Karpas-422 (cell line): ENCODE data around the gene ERMAP. TPM values are rescaled to one million over a fixed set of nuclear protein-coding genes. Genes with fewer than 3 reads are reported as not detected.

Experiments used
- DNase-seq: peaks from one replicate; pipeline ENCODE4 v3.0.0-alpha.2; 2015
- H2AFZ ChIP-seq: fragments of 200-600 bp; sonication (generic); 2 replicates; pipeline ENCODE4 v1.6.1; 2014; ENCODE audit warnings: antibody characterized with exemption, low read length, mixed read lengths
- H3K27ac ChIP-seq: fragments of 200-600 bp; sonication (generic); 2 replicates; pipeline ENCODE4 v1.5.1; 2014; ENCODE audit warnings: mild to moderate bottlenecking, low read length, moderate library complexity
- H3K27me3 ChIP-seq: fragments of 200-600 bp; sonication (generic); 2 replicates; pipeline ENCODE4 v1.6.1; 2014; ENCODE audit warnings: low read length, mixed read lengths
- H3K36me3 ChIP-seq: fragments of 200-600 bp; sonication (generic); 2 replicates; pipeline ENCODE4 v1.6.1; 2014; ENCODE audit warnings: low read length, mixed read lengths; ENCODE audit not compliant: insufficient read depth
- H3K4me1 ChIP-seq: fragments of 200-600 bp; sonication (generic); 2 replicates; pipeline ENCODE4 v1.6.1; 2014; ENCODE audit warnings: mild to moderate bottlenecking, low read length, mixed read lengths
- H3K4me2 ChIP-seq: fragments of 200-600 bp; sonication (generic); 2 replicates; pipeline ENCODE4 v1.6.1; 2014; ENCODE audit warnings: low read length, low read depth, mild to moderate bottlenecking; ENCODE audit not compliant: poor library complexity, severe bottlenecking
- H3K4me3 ChIP-seq: fragments of 200-600 bp; sonication (generic); 2 replicates; pipeline ENCODE4 v1.5.1; 2014; ENCODE audit warnings: mild to moderate bottlenecking, antibody characterized with exemption, low read length, mixed read lengths
- H3K79me2 ChIP-seq: fragments of 200-600 bp; sonication (generic); 2 replicates; pipeline ENCODE4 v1.6.1; 2014; ENCODE audit warnings: mild to moderate bottlenecking, low read length, mixed read lengths
- H3K9ac ChIP-seq: fragments of 200-600 bp; sonication (generic); 2 replicates; pipeline ENCODE4 v1.6.0; 2014; ENCODE audit warnings: low read length
- H3K9me2 ChIP-seq: fragments of 200-600 bp; sonication (generic), shearing (Covaris generic); replicated peaks from 2 replicates; pipeline ENCODE4 v1.6.0; 2014; ENCODE audit warnings: mild to moderate bottlenecking, low read length, moderate library complexity; ENCODE audit not compliant: insufficient read depth
- H3K9me3 ChIP-seq: fragments of 300-700, 200-600 bp; sonication (generic); 2 replicates; pipeline ENCODE4 v1.6.1; 2014; ENCODE audit warnings: low read length, mixed read lengths
- H4K20me1 ChIP-seq: fragments of 200-600 bp; sonication (generic); 2 replicates; pipeline ENCODE4 v1.6.1; 2014; ENCODE audit warnings: mild to moderate bottlenecking, antibody characterized with exemption, low read length, low read depth; ENCODE audit not compliant: insufficient read depth
- total RNA-seq: library from RNA; depleted of rRNA; stranded (reverse); fragments of >200 nt; shearing (Covaris generic); gene quantifications from 2 replicates; pipeline ENCODE4 v1.2.3, GENCODE V29; 2014; ENCODE audit warnings: low replicate concordance

Gene ERMAP
- total RNA-seq, 1 experiment from 2014 or later: 1.6 TPM

GRCh38 chr1:42876009-42876408, 59.1 kb downstream of the ERMAP start:
- Histone ChIP-seq H3K4me3 (no peak overlapping the region), H4K20me1 (no peaks in the 10 kb centered on the region), H3K9ac (no peak overlapping the region), H3K79me2 (no peaks in the 10 kb centered on the region), H3K36me3 (no peaks in the 10 kb centered on the region), H3K27me3 (0 out of 2 replicates have a peak, but pooled peaks cover 2% of the 10 kb centered on the region), H3K9me2 (no peaks in the 10 kb centered on the region), H3K4me1 (no peaks in the 10 kb centered on the region), H2AFZ (no peak overlapping the region), H3K4me2 (no peak overlapping the region), H3K27ac (no peak overlapping the region), H3K9me3 (no peaks in the 10 kb centered on the region)
- peak; percentile 12 for DNase-seq

GRCh38 chr1:42877380-42877779, 60.5 kb downstream of the ERMAP start:
- Histone ChIP-seq H3K27me3 (0 out of 2 replicates have a peak, but pooled peaks cover 2% of the 10 kb centered on the region), H3K4me3 (no peak overlapping the region), H3K9me3 (no peaks in the 10 kb centered on the region), H3K9ac (no peak overlapping the region), H3K4me2 (no peak overlapping the region), H3K9me2 (no peaks in the 10 kb centered on the region), H3K36me3 (no peaks in the 10 kb centered on the region), H3K79me2 (no peaks in the 10 kb centered on the region), H2AFZ (no peak overlapping the region), H3K4me1 (no peaks in the 10 kb centered on the region), H3K27ac (no peak overlapping the region), H4K20me1 (no peaks in the 10 kb centered on the region)
- peak; percentile 6 for DNase-seq

- Histone ChIP-seq H3K79me2 (no peaks in the 10 kb centered on the region), H3K4me1 (no peaks in the 10 kb centered on the region), H4K20me1 (no peaks in the 10 kb centered on the region), H3K36me3 (no peaks in the 10 kb centered on the region), H3K9ac (no peak overlapping the region), H3K4me2 (no peak overlapping the region), H2AFZ (no peak overlapping the region), H3K9me2 (no peaks in the 10 kb centered on the region), H3K4me3 (no peak overlapping the region), H3K27me3 (no peaks in the 10 kb centered on the region), H3K27ac (no peak overlapping the region), H3K9me3 (no peaks in the 10 kb centered on the region)
- DNase-seq: peak; percentile 37
These were observed 63.5 kb downstream of the ERMAP start for GRCh38 chr1:42880384-42880783.

- Histone ChIP-seq H3K4me1 (no peaks in the 10 kb centered on the region), H3K79me2 (no peaks in the 10 kb centered on the region), H3K4me3 (no peak overlapping the region), H2AFZ (no peak overlapping the region), H3K27me3 (no peaks in the 10 kb centered on the region), H3K27ac (no peak overlapping the region), H3K9ac (no peak overlapping the region), H3K36me3 (no peaks in the 10 kb centered on the region), H4K20me1 (no peaks in the 10 kb centered on the region), H3K9me2 (no peaks in the 10 kb centered on the region), H3K4me2 (no peak overlapping the region), H3K9me3 (no peaks in the 10 kb centered on the region)
- peak; percentile 17 for DNase-seq
These were observed 69.3 kb downstream of the ERMAP start for GRCh38 chr1:42886046-42886739.

- H3K9me3 ChIP-seq: no peaks in the 10 kb centered on the region
- peaks cover 4% of the 10 kb centered on the region for H3K4me1 ChIP-seq
- no peak overlapping the region for H3K4me2 ChIP-seq
- H3K27me3 ChIP-seq: no peaks in the 10 kb centered on the region
- no peak overlapping the region for H3K9ac ChIP-seq
- H4K20me1 ChIP-seq: no peaks in the 10 kb centered on the region
- no peaks in the 10 kb centered on the region for H3K36me3 ChIP-seq
- H2AFZ ChIP-seq: no peak overlapping the region
- H3K79me2 ChIP-seq: no peaks in the 10 kb centered on the region
- no peak overlapping the region for H3K4me3 ChIP-seq
- H3K9me2 ChIP-seq: no peaks in the 10 kb centered on the region
- no peak for DNase-seq
- H3K27ac ChIP-seq: no peak overlapping the region
These were observed 69.9 kb downstream of the ERMAP start for GRCh38 chr1:42886800-42887199.

GRCh38 chr1:42887366-42887765, 70.4 kb downstream of the ERMAP start:
- Histone ChIP-seq H3K4me2 (no peak overlapping the region), H3K36me3 (no peaks in the 10 kb centered on the region), H2AFZ (no peak overlapping the region)

GRCh38 chr1:42888013-42888633, 71.2 kb downstream of the ERMAP start:
- Histone ChIP-seq H3K79me2 (no peaks in the 10 kb centered on the region), H3K4me3 (no peak overlapping the region), H3K36me3 (no peaks in the 10 kb centered on the region), H4K20me1 (no peaks in the 10 kb centered on the region), H3K27me3 (no peaks in the 10 kb centered on the region), H3K9me3 (no peaks in the 10 kb centered on the region), H3K9ac (no peak overlapping the region), H2AFZ (no peak overlapping the region), H3K4me1 (peaks cover 14% of the 10 kb centered on the region), H3K4me2 (no peak overlapping the region), H3K9me2 (no peaks in the 10 kb centered on the region), H3K27ac (no peak overlapping the region)
- peak; percentile 15 for DNase-seq

More at GRCh38 chr1:42887366-42887765, 70.4 kb downstream of the ERMAP start:
- Histone ChIP-seq H3K27me3 (no peaks in the 10 kb centered on the region), H3K9ac (no peak overlapping the region), H3K9me3 (no peaks in the 10 kb centered on the region), H3K4me3 (no peak overlapping the region), H4K20me1 (no peaks in the 10 kb centered on the region), H3K4me1 (peaks cover 10% of the 10 kb centered on the region), H3K79me2 (no peaks in the 10 kb centered on the region), H3K27ac (no peak overlapping the region), H3K9me2 (no peaks in the 10 kb centered on the region)
- DNase-seq: no peak

- Histone ChIP-seq H3K27ac (no peak overlapping the region), H3K27me3 (no peaks in the 10 kb centered on the region), H2AFZ (no peak overlapping the region), H3K9me3 (no peaks in the 10 kb centered on the region), H3K36me3 (no peaks in the 10 kb centered on the region), H3K9me2 (no peaks in the 10 kb centered on the region), H3K4me2 (no peak overlapping the region), H3K9ac (no peak overlapping the region), H4K20me1 (no peaks in the 10 kb centered on the region), H3K4me1 (peaks cover 17% of the 10 kb centered on the region), H3K79me2 (no peaks in the 10 kb centered on the region), H3K4me3 (no peak overlapping the region)
- peak; percentile 38 for DNase-seq
These were observed 72.3 kb downstream of the ERMAP start for GRCh38 chr1:42889264-42889663.
